Left ventricle myocardium superior (tissue), 1 donor: ENCODE results near the gene MAIP1. TPM values are rescaled to one million over a fixed set of nuclear protein-coding genes. Genes with fewer than 3 reads are reported as not detected.

Experiments used
- total RNA-seq: library from RNA; stranded (reverse); fragmentation: NEBNext Ultra II Directional; extraction: Animal tissue kit (Norgen Biotek cat#: 25700); gene quantifications from one replicate; pipeline ENCODE4 v1.2.1, GENCODE V29; 2021
- donor health status: DM: no; HTN: yes; CAD: no; lungs with severe emphysema.

MAIP1 gene
- total RNA-seq, 1 donor from 2014 or later: 29.2 TPM

Other genes starting within 250 kb of the MAIP1 start
- 2.0 TPM for gene FTCDNL1, start 104.4 kb upstream of the MAIP1 start, total RNA-seq
- gene C2orf69, start 44.3 kb upstream of the MAIP1 start, total RNA-seq: 7.5 TPM
- 2.5 TPM for gene TYW5, start 91 bp upstream of the MAIP1 start, total RNA-seq